GM18951 (cell line): ENCODE results near the gene INSM1.

Experiments used
- POLR2A ChIP-seq: IDR thresholded peaks from 4 replicates; pipeline ENCODE4 v1.6.1; 2011; ENCODE audit warnings: mild to moderate bottlenecking; ENCODE audit not compliant: insufficient read length, insufficient read depth; ENCODE audit errors: extremely low read depth
- in situ Hi-C: fragments of 300-500 bp; cut with MboI; formaldehyde crosslinking; loops from one replicate; pipeline ENCODE4 v1.12.0; 2022; ENCODE audit warnings: low sequenced_read_pairs, mixed read lengths, inconsistent platforms; ENCODE audit not compliant: unreplicated experiment

The INSM1 gene

GRCh38 chr20:20393207-20394120, 25.6 kb downstream of the INSM1 start:
- in situ Hi-C loops, result no loop called here
- TF ChIP-seq POLR2A, result no peak

DNA sequence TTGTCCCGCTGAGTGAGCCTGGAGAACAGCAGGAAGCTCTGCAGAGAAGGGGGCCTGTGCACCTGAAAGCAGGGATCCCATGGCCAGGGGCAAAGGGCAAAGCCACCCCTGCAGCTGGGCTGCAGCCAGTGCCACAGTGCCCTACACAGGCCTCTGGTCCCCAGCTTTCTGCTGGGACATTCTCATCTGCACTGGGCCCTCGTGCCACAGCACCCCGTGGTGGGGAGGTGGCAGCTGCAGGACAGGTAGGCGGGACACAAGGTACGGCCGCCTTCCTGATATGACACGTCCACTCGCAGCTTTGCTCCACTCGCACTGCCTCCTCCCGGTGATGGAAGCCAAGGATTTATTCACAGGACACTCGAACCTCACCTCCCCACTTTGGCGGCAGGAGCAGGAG, 27.2 kb downstream of the INSM1 start:
- TF ChIP-seq POLR2A, result no peak
- in situ Hi-C loops, result no loop called here

DNA sequence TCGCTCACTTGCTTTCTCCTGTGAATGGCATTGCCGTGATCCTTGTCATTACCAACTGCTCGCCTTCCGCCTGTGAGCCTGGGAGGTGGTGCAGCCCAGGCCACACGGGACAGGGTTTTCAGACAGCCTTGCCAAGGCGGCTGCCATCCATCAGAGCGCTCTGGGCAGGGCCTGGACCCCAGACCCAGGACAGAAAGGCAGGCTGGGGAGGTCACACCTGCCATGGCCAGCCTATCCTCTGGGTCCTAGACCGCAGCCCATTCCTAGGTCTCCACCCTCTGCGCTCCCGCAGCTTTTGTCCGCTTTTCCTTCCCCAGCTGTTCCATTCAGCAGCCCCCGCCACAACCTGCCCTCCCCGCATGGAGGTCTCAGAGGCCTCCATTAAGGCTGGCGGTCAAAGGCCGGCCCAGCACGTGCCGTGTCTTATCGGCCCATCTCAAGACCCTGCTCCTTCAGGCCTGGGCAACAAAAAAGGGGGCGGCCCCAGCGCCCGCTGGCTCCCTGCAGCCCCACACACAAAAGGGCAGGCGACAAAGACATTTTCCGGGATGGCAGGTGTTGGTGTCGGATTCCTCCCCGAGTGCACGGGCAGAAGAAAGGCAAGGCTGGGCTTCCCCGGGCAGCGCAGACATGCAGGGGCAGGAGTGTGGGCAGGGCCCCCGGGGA, 28.1 kb downstream of the INSM1 start:
- no peak for TF ChIP-seq POLR2A
- in situ Hi-C loops, result no loop called here

- TF ChIP-seq POLR2A, result no peak
- in situ Hi-C loops, result no loop called here
Observed at GRCh38 chr20:20396794-20397193, 28.9 kb downstream of the INSM1 start.

GRCh38 chr20:20398123-20398522, 30.2 kb downstream of the INSM1 start:
- in situ Hi-C loops, result no loop called here
- no peak for TF ChIP-seq POLR2A

DNA sequence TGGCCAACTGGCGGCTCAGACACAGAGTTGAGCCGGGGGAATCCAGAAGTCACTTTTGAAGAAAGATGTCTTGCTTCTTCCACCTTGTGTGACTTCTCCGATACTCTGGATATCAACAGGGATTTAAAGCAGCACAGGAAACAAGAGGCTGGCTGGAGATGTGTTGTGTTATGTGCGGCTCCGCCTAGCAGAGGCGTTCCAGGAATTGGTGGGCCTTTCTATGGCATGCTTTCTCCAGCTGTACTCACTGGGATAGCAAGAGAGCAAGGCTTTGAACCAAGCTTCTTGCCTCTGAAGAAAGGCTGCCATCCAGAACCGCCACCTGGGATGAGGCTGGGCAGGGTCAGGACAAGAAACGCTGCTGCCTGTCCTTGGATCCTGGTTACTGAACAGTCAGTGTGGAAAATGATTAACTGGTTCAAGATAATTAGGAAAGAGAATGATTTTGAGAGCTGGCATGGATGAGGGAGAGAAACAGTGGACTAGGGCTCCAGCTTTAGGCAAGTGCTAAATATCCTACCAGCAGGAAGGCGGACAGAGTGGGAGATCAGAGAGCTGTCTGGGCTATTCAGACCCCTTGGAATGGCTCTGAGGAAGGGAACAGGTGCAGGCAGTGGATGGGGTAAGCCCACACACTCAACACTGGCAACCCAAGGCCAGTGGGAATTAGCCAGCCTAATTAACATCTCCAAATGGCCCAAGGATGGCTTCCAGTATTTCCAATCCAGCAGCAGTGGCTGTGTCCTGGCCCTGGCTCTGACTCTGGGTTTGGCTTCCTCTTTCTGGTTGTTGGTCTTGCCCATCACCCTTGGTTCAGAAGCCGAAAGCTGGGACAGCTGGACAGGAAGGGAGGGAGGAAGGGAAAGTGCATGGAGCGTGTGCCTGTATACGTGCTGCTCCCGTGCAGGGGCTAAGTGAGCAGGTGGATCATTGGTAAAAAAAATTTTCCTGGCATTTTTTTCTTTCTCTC, 31.9 kb downstream of the INSM1 start:
- no peak for TF ChIP-seq POLR2A
- in situ Hi-C loops, result no loop called here

- no peak for TF ChIP-seq POLR2A
Observed at GRCh38 chr20:20401991-20402390, 34.1 kb downstream of the INSM1 start.

DNA sequence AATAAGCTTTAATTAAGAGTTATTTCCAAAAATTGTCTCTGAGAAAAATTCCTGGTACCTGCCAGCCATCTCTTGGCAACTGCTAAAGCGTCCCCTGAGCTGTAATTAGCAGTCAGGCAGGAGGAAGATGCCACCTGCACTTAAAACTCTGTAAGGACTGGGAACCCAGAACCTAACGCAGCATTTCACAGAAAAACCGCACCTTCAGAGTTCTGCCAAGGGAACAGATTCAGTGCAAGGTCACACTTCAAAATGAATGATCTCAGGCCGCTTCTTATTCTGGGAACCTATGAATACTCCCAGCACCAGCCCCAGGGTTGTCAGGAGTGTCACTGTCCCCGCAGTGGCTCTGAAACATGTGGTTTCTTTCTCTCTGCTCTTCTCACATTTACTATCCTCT, 36.7 kb downstream of the INSM1 start:
- in situ Hi-C loops, result no loop called here
- no peak for TF ChIP-seq POLR2A

More at GRCh38 chr20:20401991-20402390, 34.1 kb downstream of the INSM1 start:
- in situ Hi-C loops, result no loop called here

GRCh38 chr20:20405623-20406022, 37.7 kb downstream of the INSM1 start:
- in situ Hi-C loops, result no loop called here
- TF ChIP-seq POLR2A, result no peak

GRCh38 chr20:20406306-20406705, 38.4 kb downstream of the INSM1 start:
- no peak for TF ChIP-seq POLR2A
- in situ Hi-C loops, result no loop called here

DNA sequence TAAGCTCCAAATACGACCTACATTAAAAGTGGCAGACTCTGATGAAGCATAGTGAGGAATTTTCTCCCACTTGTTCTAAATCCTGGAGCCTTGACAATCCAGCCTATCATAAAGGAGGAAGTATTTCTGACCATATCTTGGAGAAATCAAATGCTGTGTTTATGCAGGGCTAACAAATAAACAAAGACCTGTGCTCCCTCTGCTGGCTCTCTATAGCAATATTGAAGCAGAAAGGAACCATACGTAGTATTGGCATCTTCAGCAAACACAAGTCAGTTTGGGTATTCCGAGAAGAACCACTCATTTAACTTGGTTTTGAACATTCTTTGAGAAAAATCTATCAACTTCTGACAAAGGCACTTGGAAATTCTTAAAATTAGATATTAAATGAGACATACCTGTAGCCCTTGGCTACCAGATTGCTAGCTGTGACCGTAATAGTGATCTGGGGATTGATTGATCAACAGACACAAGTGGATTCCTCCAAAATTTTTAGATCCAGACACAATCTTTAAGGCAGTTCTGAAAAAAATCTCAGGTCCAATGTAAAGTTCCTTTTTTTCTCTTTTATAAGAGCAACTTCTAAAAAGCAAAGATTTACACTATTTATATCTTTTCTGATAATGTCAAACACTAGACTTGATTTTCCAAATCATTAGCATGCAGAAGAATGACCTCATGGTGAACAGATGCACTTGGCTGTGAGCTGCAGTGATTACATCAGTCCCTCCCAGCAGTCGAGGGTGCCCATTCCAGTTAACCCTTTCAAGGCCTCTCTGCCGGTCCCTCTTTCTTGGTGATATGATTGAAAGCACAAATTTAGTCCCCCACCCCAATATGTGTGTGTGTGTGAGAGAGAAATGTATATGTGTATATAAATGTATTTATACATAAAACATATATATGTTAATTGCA, 40.2 kb downstream of the INSM1 start:
- no peak for TF ChIP-seq POLR2A
- in situ Hi-C loops, result no loop called here

GRCh38 chr20:20409331-20409730, 41.4 kb downstream of the INSM1 start:
- TF ChIP-seq POLR2A, result no peak
- in situ Hi-C loops, result no loop called here
